HepG2 (cell line): ENCODE measurements around the gene FASTKD2. TPM values are rescaled to one million over a fixed set of nuclear protein-coding genes. Genes with fewer than 3 reads are reported as not detected.

Experiments
- AHR ChIP-seq: IDR thresholded peaks from 2 replicates; pipeline ENCODE4 v1.6.1; 2018; ENCODE audit warnings: missing genetic modification reagents, missing compliant biosample characterization
- IRF2 ChIP-seq: IDR thresholded peaks from 2 replicates; pipeline ENCODE4 v1.6.1; 2018; ENCODE audit warnings: missing genetic modification reagents, missing compliant biosample characterization
- MEIS1 ChIP-seq: sonication (generic); formaldehyde crosslinking; IDR thresholded peaks from 2 replicates; pipeline ENCODE4 v1.9.0; 2021; ENCODE audit warnings: mild to moderate bottlenecking, missing genetic modification reagents, moderate library complexity, borderline replicate concordance
- NR2F6 ChIP-seq, 2 experiments: IDR thresholded peaks; 2 replicates each; pipeline ENCODE4 v1.6.1; 2016; ENCODE audit warnings: antibody characterized with exemption in 1 of 2, mild to moderate bottlenecking in 1 of 2
- SRSF4 ChIP-seq: fragments of 200-400 bp; formaldehyde crosslinking; IDR thresholded peaks from one replicate; pipeline ENCODE4 v1.6.1; 2018; ENCODE audit warnings: mild to moderate bottlenecking, low read depth, low read length, moderate library complexity; ENCODE audit not compliant: poor library complexity, severe bottlenecking
- TERF1 ChIP-seq: sonication (generic); formaldehyde crosslinking; IDR thresholded peaks from 2 replicates; pipeline ENCODE4 v1.8.0; 2022; ENCODE audit warnings: mild to moderate bottlenecking, missing genetic modification reagents, moderate library complexity
- ZFP91 ChIP-seq: sonication (generic); formaldehyde crosslinking; IDR thresholded peaks from 2 replicates; pipeline ENCODE4 v1.9.0; 2022; ENCODE audit warnings: missing genetic modification reagents, mild to moderate bottlenecking, borderline replicate concordance
- ZNF281 ChIP-seq: sonication (generic); formaldehyde crosslinking; IDR thresholded peaks from 2 replicates; pipeline ENCODE4 v1.4.0; 2020; ENCODE audit warnings: missing genetic modification reagents, borderline replicate concordance
- polyA plus RNA-seq, 8 experiments: library from polyadenylated mRNA; depleted of rRNA in 3 of 8; stranded (reverse) in 7 of 8; unstranded in 1 of 8; fragments of >200 nt; fragmentation: Illumina TruSeq in 4 of 8; extraction: Trizol in 4 of 8; gene quantifications; 2 replicates each; pipeline versions ENCODE4 v1.2.1 to v1.2.3, GENCODE V29; 2011 to 2016; ENCODE audit warnings: low read depth in 4 of 8, missing spikeins in 1 of 8, mixed read lengths in 1 of 8; ENCODE audit not compliant: insufficient read depth in 1 of 8
- total RNA-seq, 5 experiments: library from RNA; depleted of rRNA; stranded (reverse); fragments of >200 nt; fragmentation: Illumina TruSeq; extraction: Trizol; gene quantifications; 2 replicates each; pipeline ENCODE4 v1.2.3, GENCODE V29; 2016; ENCODE audit warnings: low read depth in 1 of 5
- TF ChIP-seq, protein P1 (sequence below): sonication (generic); formaldehyde crosslinking; IDR thresholded peaks from 2 replicates; pipeline ENCODE4; 2020; ENCODE audit warnings: missing genetic modification reagents, mild to moderate bottlenecking, borderline replicate concordance
- TF ChIP-seq, protein P2 (sequence below): sonication (generic); formaldehyde crosslinking; IDR thresholded peaks from 2 replicates; pipeline ENCODE4 v1.5.0; 2020; ENCODE audit warnings: missing genetic modification reagents, mild to moderate bottlenecking, borderline replicate concordance

FASTKD2 gene
- total and polyA plus RNA-seq, 2 of the 13 experiments (the other 11 are each of a cell fraction or from before 2014, with no cell fraction given), result 41.1 to 77.8 TPM

DNA sequence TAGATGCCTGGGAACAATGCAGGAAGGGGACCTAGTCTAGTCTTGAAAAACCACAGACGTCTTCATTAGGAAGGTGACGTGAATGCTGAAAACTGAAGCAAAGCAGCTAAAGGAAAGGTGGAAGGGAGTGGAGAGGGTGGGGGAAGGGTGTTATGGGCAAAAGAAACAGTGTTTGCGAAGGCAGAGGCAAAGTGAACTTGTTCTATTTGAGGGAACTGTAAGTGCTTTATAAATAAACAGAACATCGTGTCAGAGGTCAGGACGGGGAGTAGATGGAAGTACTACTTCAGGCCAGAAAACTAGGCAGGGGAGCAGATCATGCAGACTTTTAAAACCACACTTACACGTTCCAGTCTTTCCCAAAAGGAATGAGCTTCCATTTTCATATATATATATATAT is 57.8 kb downstream of the FASTKD2 start (continued):
- TF ChIP-seq TERF1 (CRISPR knock-in tag), result no peak
- no peak for TF ChIP-seq MEIS1
- TF ChIP-seq, protein P1, sequence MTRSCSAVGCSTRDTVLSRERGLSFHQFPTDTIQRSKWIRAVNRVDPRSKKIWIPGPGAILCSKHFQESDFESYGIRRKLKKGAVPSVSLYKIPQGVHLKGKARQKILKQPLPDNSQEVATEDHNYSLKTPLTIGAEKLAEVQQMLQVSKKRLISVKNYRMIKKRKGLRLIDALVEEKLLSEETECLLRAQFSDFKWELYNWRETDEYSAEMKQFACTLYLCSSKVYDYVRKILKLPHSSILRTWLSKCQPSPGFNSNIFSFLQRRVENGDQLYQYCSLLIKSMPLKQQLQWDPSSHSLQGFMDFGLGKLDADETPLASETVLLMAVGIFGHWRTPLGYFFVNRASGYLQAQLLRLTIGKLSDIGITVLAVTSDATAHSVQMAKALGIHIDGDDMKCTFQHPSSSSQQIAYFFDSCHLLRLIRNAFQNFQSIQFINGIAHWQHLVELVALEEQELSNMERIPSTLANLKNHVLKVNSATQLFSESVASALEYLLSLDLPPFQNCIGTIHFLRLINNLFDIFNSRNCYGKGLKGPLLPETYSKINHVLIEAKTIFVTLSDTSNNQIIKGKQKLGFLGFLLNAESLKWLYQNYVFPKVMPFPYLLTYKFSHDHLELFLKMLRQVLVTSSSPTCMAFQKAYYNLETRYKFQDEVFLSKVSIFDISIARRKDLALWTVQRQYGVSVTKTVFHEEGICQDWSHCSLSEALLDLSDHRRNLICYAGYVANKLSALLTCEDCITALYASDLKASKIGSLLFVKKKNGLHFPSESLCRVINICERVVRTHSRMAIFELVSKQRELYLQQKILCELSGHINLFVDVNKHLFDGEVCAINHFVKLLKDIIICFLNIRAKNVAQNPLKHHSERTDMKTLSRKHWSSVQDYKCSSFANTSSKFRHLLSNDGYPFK, result no peak
- no peak for TF ChIP-seq ZFP91 (CRISPR knock-in tag)
- TF ChIP-seq ZNF281, result peak; percentile 56; the same call in 1 of the 2 replicates
- no peak for TF ChIP-seq AHR (CRISPR knock-in tag)
- no peak for TF ChIP-seq IRF2 (CRISPR knock-in tag)
- no peak for TF ChIP-seq NR2F6 (IDR thresholded peaks at IDR 0.05)
- peak; percentile 13; the same call in 1 of the 2 replicates for TF ChIP-seq NR2F6 (CRISPR knock-in tag; IDR thresholded peaks at IDR 0.05)
- no peak for TF ChIP-seq SRSF4
- TF ChIP-seq, protein P2, sequence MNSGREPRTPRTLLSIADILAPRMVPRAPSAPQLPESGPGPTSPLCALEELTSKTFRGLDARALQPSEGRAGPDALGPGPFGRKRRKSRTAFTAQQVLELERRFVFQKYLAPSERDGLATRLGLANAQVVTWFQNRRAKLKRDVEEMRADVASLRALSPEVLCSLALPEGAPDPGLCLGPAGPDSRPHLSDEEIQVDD (CRISPR knock-in tag), result no peak
